ENCODE measurements around the gene PIP5K1B.

- TF ChIP-seq CTCF (IDR thresholded peaks at IDR 0.05; ENCODE audit: poor library complexity) (no peak), EZH2phosphoT487 (IDR thresholded peaks at IDR 0.05; ENCODE audit: low read depth, severe bottlenecking, unreplicated experiment) (no peak)
These were observed 45.7 kb downstream of the PIP5K1B start for GRCh38 chr9:68750786-68751185.

Measured in hepatocyte (in vitro differentiated cells).